ENCODE measurements around the gene HERPUD2.

GRCh38 chr7:35650751-35651150, 44.2 kb downstream of the HERPUD2 start:
- no peak for TF ChIP-seq CTCF (IDR thresholded peaks at IDR 0.05; ENCODE audit: insufficient read depth, low read depth, low read length)
- no peak for TF ChIP-seq EZH2 (IDR thresholded peaks at IDR 0.05; ENCODE audit: insufficient read depth, low read length)

All from astrocyte (in vitro differentiated cells and primary cell).